ENCODE results near the gene PIGU. TPM values are rescaled to one million over a fixed set of nuclear protein-coding genes. Genes with fewer than 3 reads are reported as not detected.

PIGU gene
- total RNA-seq, 1 experiment from 2014 or later, result 32.8 TPM

DNA sequence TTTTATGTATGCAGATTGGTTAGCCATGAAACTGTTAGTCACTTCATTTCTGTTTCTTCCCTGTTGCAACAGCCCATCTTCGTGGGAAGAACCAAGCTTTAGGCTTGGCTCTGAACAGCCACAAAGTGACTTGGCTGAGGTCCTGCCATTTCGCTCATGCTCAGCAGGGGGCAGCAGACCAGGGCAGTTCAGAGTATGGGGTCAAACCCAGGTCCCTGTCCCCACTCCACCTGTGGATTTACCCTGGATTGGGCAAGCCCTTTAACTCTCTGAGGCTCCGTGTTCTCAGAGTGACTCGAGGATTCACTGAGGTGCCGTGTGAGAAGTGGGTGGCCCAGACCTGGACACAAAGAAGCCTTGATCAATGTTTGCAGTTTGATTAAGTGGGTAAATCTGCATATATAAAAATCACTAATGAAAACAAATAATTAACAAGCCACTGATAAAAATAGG lies 138.2 kb downstream of the PIGU start:
- H3K36me3 Mint-ChIP-seq (ENCODE audit: insufficient read depth in 1 of 3, low read depth in 3 of 3), result peaks cover 37 to 72% (median 50%) of the 10 kb centered on the region in 3 experiments; a peak in 6 of 7 replicates
- no peaks in the 10 kb centered on the region for H4K20me1 ChIP-seq (ENCODE audit: control insufficient read depth, insufficient read depth, insufficient read length)
- no peaks in the 10 kb centered on the region for H3K23me2 ChIP-seq (ENCODE audit: insufficient read length, low read depth, low read length, poor library complexity, severe bottlenecking)
- no peak overlapping the region for H4K5ac ChIP-seq (ENCODE audit: insufficient read length, low read depth, low read length)
- H2BK15ac ChIP-seq (ENCODE audit: low read depth, low read length), result no peak overlapping the region
- H3K4me2 ChIP-seq (ENCODE audit: insufficient read depth, insufficient read length, low read length), result no peak overlapping the region
- H3K27me3 ChIP-seq (ENCODE audit: insufficient read depth, low read length), result no peaks in the 10 kb centered on the region
- no peak overlapping the region for H2BK20ac ChIP-seq (ENCODE audit: low read depth, low read length, poor library complexity, severe bottlenecking)
- no peaks in the 10 kb centered on the region for H3K9me3 ChIP-seq (ENCODE audit: control insufficient read depth, low read depth, low read length)
- H2BK120ac ChIP-seq (ENCODE audit: low read depth, low read length, poor library complexity, severe bottlenecking), result no peak overlapping the region
- no peaks in the 10 kb centered on the region for H3K79me1 ChIP-seq (ENCODE audit: insufficient read depth, low read depth, low read length, poor library complexity, severe bottlenecking)
- no peak overlapping the region for H3T11ph ChIP-seq (ENCODE audit: low read length)
- H3K27ac ChIP-seq (ENCODE audit: insufficient read length, low read depth, low read length), result no peak overlapping the region
- H2AK5ac ChIP-seq (ENCODE audit: insufficient read length, low read length), result no peak overlapping the region
- no peak overlapping the region for H3K56ac ChIP-seq (ENCODE audit: insufficient read length, low read depth, low read length)
- H3K4ac ChIP-seq (ENCODE audit: low read depth, low read length), result no peak overlapping the region
- peak; percentile 84 for TF ChIP-seq CTCF (conservative IDR thresholded peaks at IDR 0.05)
- no peak overlapping the region for H3K9ac ChIP-seq (ENCODE audit: extremely low read depth, insufficient read length, low read length)
- no peak overlapping the region for H3K18ac ChIP-seq (ENCODE audit: insufficient read length, low read depth, low read length)
- no peak overlapping the region for H2BK12ac ChIP-seq (ENCODE audit: insufficient read length, low read depth, low read length)
- no peak overlapping the region for H3K4me3 Mint-ChIP-seq
- no CpG with 5 or more reads among the region's 5 CpGs for WGBS (ENCODE audit: extremely low coverage, insufficient read length, low lambda C conversion rate)
- no peak overlapping the region for H3K23ac ChIP-seq (ENCODE audit: insufficient read length, low read depth, low read length)
- H4K91ac ChIP-seq (ENCODE audit: insufficient read length, low read depth, low read length), result no peak overlapping the region
- H2AFZ ChIP-seq (ENCODE audit: low read length), result no peak overlapping the region
- H4K8ac ChIP-seq (replicated peaks; ENCODE audit: insufficient read length, low read depth, low read length), result no peak overlapping the region
- peak; percentile 64 for DNase-seq
- H3K27me3 Mint-ChIP-seq (ENCODE audit: low read depth), result no peaks in the 10 kb centered on the region; the same call in 1 of the 2 replicates
- no peaks in the 10 kb centered on the region for H3K9me3 Mint-ChIP-seq
- no peak overlapping the region for H2BK5ac ChIP-seq (ENCODE audit: insufficient read length, low read length)
- H3K14ac ChIP-seq (ENCODE audit: insufficient read depth, low read length), result no peak overlapping the region
- no peak overlapping the region for H3K27ac Mint-ChIP-seq
- H3K4me1 ChIP-seq (ENCODE audit: insufficient read depth, low read length), result no peaks in the 10 kb centered on the region
- H3K4me1 Mint-ChIP-seq, result peaks cover under 1% of the 10 kb centered on the region in 2 experiments; a peak in 1 of 4 replicates
- H3K79me2 ChIP-seq (ENCODE audit: insufficient read depth, low read length), result no peaks in the 10 kb centered on the region
